HTERT RPE-1 (cell line): ENCODE data around the gene KANSL3.
"Not testable (repeated sequence)": the region's sequence is repeated elsewhere in the genome, so short reads cannot be mapped to it uniquely, and the experiment has no call there.

Experiments
- in situ Hi-C: fragments of 300-500 bp; cut with MboI; formaldehyde crosslinking; loops from 4 replicates; pipeline ENCODE4 v1.14.3; 2020; ENCODE audit warnings: low sequenced_read_pairs

Gene KANSL3

GRCh38 chr2:96655526-96655925 lies 17.4 kb upstream of the KANSL3 start:
- in situ Hi-C loops: no loop called here

GRCh38 chr2:96654791-96655190 lies 16.7 kb upstream of the KANSL3 start:
- in situ Hi-C loops: not testable (repeated sequence)

DNA sequence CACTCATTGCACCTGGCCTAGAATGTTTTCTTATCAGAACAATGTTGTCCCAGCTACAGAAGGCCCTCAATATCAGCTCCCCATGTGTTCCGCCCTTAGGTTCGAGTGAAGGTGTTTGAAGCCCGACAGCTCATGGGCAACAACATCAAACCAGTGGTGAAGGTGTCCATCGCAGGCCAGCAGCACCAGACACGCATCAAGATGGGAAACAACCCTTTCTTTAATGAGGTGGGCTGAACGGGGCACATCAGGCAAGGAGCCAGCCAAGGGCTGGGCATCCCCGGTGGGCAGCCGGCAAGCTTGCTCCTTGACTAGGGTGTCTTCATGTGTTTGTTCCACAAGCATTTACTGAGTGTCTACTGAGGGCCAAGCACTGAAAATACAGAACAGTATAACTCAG lies 13.7 kb upstream of the KANSL3 start:
- in situ Hi-C loops: no loop called here

- in situ Hi-C loops: no loop called here
Measured at GRCh38 chr2:96649342-96649741, 11.2 kb upstream of the KANSL3 start.

GRCh38 chr2:96648306-96648930 lies 10.3 kb upstream of the KANSL3 start:
- in situ Hi-C loops: no loop called here

GRCh38 chr2:96647681-96648080 lies 9.6 kb upstream of the KANSL3 start:
- in situ Hi-C loops: no loop called here

DNA sequence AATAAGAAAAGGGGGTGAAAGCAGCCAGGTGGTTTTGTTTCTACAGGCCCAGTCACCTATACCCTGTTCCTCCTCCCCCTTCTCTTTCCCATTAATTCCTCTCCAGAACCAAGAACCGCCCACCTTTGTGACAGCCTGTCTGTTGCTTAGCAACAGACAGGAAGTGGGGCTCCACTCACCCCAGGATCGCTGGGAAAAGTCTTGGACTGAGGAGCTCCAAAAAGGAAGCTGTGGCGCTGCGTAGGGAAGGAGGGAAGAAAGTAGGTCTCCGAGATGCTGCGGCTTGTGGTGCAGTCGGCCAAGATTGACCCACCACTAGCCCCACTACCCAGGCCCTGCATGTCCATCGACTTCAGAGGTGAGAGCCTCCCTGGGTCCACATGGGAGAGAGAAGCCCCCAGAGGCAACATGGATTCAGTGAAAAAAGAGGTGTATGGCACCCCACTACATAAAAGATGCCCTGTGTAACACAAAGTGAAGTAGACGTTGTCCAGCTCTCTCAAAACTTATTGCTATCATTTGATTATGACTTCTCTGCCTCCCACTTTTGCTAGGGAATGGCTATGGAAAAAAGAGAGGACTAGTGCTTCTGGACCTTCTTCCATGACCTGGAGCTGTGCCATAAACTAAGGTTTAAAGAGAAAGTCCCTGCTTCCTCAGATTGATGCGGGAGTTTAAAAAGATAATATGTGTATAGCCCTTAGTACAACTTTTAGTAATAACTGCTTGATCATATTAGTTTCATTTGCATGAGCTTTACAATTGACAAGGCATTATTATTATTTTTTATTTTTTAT lies 4.7 kb upstream of the KANSL3 start, which contains the start of gene FER1L5:
Gene FER1L5 (plus strand): TSS at position 201 of the 797 bp plus-strand sequence. CDS start 73 bp downstream, at position 274.
- in situ Hi-C loops: no loop called here

- in situ Hi-C loops: no loop called here
Measured at GRCh38 chr2:96637385-96638143, 548 bp downstream of the KANSL3 start.

- in situ Hi-C loops: no loop called here
Measured at GRCh38 chr2:96636551-96637171, 1.5 kb downstream of the KANSL3 start.

DNA sequence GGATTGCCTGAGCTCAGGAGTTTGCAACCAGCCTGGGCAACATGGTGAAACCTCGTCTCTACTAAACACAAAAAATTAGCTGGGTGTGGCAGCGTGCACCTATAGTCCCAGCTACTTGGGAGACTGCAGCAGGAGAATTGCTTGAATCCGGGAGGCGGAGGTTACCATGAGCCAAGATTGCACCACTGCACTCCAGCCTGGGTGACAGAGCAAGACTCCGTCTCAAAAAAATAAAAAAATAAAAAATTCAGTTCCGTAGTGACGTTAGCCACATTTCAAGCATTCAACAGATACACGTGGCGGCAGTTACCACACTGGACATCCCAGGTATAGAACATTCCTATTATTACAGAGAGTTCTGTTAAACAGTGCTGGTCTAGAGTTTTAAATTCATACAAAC lies 4.5 kb downstream of the KANSL3 start:
- in situ Hi-C loops: no loop called here

DNA sequence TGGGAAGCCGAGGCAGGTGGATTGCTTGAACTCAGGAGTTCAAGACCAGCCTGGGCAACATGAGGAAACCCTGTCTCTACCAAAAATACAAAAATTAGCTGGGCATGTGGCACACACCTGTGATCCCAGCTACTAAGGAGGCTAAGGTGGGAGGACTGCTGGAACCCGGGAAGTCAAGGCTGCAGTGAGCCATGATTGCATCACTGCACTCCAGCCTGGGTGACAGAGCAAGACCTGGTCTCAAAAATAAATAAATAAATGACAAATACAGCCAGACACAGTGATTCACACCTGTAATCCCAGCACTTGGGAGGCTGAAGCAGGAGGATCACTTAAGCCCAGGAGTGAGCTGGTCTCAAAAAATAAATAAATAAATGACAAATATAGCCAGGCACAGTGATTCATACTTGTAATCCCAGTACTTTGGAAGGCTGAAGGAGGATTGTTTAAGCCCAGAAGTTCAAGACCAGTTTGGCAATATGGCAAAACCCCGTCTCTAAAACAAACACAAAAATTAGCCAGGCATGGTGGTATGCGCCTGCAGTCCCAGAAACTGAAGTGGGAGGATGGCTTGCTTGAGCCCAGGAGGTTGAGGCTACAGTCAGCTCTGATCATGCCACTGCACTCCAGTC lies 6.2 kb downstream of the KANSL3 start:
- in situ Hi-C loops: no loop called here

GRCh38 chr2:96626553-96626942 lies 11.6 kb downstream of the KANSL3 start:
- in situ Hi-C loops: no loop called here

GRCh38 chr2:96625571-96626552 lies 12.2 kb downstream of the KANSL3 start:
- in situ Hi-C loops: no loop called here

- in situ Hi-C loops: no loop called here
Measured at GRCh38 chr2:96623116-96623515, 15.0 kb downstream of the KANSL3 start.

DNA sequence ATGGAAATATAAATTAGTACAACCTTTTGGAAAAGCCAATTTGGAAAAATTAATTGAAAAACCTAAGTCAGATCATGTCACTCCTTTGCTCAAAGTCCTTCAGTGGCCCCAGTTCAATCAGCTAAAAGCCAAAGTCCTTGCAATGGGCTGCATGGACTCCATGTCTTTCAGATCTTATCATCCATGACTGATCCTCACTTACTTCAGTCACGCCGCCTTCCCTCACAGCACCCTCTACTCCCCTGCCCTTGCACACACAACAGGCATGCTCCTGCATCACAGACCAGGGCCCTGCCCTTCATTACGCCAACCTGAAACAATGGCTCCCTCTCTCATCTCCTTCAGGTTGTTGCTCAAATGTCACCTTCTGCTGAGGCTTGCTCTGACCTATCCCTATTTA lies 15.6 kb downstream of the KANSL3 start:
- in situ Hi-C loops: no loop called here

GRCh38 chr2:96618596-96619283 lies 19.4 kb downstream of the KANSL3 start:
- in situ Hi-C loops: no loop called here

DNA sequence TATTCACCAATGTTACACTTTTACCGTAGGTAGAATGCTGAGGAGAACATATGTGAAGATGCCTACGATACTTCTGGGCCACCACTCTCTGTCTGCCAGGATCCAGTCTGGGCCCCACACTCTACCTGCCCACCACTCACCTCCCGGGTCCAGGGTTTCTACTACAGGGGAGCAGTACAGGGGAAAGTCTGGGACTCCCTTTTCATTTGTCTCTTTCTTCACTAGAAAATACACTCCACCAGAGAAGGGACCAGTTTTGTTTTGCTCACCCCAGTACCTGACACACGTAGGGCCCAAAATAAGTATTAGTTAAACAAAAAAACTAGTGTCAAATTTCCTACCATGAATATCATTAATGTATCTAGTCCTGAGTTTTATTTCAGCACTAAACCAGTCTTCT lies 21.1 kb downstream of the KANSL3 start:
- in situ Hi-C loops: no loop called here

DNA sequence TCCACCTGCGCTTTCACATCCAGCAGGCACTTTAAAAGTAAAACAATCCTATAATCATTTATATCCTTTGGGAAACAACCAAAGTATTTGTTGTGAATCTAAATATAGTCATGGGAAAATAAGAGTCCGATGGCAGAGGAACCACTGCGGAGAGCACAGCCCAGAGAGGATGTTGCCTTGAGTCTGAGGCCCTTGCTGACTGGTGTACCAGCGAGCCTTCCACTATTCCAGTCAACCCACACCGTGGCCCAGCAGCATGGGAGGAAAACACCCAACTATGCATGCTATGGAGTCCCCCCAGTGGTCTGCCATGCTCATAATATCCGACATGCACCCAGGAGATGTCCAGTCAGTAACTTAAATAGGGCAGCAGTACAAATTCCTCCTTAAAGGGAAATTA lies 21.6 kb downstream of the KANSL3 start:
- in situ Hi-C loops: no loop called here

DNA sequence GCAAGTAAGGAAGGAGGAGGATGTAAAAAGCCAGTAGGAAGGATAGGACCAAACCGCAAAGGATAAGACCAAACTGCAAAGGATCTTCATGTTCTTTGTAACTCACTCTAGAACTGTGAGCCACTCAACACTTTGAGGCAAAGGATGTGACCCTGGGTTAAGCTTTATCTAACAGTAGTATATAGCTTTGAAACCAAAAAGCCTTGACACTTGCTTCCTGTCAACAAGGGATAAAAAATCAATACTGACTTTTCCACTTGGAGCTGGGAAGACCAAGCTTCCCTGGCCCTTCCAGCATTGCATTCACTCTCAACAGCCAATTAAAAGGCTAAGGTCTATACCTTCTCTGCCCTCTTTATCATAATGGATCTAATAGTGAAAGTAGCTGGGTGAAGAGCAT lies 22.0 kb downstream of the KANSL3 start:
- in situ Hi-C loops: no loop called here
